Stimulated activated CD4-positive, alpha-beta T cell treated with anti-CD3 and anti-CD28 coated beads, TNF-alpha, amount 100 ng/mL, for 24 hours (primary cell): ENCODE measurements around the gene MLST8.
"Not testable (repeated sequence)": the region's sequence is repeated elsewhere in the genome, so short reads cannot be mapped to it uniquely, and the experiment has no call there.

Experiments used
- DNase-seq, 3 experiments: peaks; one replicate each; pipeline ENCODE4 v3.0.0-alpha.2; 2020; ENCODE audit warnings: low read depth in 3 of 3

Gene MLST8

DNA sequence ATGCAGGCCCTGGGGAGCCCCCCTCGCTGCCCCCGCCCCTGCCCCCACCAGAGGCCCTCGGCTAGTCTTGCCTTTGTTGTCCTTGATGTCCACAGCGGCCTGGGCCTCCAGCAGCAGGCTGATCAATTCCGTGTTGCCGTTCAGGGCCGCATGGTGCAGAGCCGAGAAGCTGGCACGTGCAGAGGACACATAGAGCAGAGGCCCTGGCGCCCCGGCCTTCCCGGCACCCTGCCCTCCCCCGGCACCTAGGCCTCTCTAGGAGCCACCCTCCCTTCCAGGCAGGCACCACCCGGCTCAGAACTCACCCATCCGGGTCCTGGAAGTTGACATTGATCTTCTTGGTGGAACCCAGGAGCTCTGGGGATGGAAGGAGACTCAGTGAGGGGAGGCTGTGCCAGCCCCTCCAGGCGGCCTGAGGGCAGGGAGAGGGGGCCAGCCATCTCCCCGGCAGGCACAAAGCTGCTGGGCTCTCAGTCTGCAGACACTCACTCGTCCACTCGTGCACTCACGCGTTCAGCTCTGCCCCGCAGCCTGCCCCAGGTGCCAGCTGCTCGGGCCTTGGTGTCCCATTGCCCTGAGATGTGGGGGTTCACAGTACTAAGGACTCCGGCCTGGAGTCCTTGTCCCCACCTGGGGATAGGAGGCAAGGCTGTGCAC lies 15.1 kb upstream of the MLST8 start:
- no peak for DNase-seq

DNA sequence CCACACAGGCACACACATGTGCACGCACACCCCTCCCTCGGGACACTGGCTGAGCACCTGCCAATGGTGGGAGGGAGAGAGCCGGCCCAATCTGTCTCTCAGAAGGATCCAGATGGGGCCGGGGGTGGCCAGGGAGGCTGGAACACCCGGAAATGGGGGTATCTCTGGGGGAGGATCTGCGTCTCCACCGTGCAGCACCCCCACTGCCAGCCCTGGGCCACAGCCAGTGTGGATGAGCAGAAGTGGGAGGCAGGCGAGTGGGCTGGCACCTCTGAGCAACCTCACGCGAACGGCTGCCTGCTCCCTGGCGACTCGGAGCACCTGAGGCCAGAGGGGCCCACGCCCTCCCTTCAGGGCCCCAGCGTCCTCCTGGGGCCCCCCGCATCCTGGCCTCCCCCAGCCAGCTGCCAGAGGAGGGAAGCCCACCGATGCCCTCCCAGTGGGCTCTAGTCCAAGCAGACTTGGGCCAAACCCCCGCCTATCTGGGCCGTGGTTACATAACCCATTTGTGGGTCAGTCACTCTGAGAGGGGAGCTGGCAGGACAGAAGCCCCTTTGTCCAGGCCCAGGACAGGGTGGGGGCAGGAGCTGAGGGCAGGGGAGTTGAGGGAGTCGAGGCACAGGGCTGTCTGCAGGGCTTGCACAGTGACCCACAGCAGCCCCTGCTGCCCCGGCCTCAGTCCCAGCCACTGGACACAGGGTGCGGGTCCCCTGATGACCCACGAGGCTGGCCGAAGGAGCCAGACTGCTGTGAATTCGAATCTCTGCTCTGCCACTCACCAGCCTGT lies 14.4 kb upstream of the MLST8 start:
- no peak for DNase-seq

DNA sequence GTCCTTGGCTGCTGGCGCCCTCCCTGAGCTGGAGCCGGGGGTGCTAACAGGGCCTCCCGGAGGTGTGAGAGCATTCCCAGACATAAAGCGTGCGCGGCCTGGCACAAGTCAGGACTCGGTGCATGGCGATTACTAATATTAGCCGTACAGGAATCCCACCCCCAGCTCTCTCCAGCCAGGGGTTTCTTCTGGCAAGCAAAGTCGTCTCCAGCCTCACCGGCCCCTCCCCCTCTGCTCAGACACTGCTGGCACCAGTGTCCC lies 13.9 kb upstream of the MLST8 start:
- no peak for DNase-seq

DNA sequence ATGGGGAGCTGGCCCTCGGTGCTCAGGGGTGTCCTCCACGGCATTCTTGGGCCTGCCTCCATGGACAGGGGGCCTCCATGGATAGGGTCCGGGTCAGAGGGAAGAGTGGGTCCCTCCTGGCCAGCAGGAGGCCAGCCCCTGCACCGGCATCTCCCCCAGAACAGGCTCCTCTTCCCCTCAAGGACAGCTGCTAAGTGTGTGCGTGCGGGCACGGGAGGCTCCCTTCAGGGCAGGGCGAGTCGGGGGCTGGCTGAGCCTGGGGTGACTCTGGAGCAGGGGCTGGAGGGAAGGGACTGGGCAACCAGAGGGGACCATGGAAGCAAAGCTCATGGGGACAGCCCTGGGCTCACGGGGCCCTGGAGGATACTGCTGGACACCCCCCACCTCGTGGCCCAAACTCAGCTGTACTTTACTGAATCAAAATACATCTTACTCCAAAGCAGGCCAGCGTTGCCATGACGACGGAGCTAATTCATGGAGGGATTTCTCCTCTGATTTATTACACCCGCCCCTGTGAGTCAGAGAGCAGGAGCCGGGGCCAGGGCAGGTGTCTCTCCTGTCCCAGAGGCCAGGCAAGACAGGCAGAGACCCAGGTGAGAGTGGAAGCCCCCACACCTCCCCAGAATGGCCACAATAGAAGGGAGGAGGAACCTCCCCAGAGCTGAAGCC lies 11.0 kb upstream of the MLST8 start:
- DNase-seq: no peak

DNA sequence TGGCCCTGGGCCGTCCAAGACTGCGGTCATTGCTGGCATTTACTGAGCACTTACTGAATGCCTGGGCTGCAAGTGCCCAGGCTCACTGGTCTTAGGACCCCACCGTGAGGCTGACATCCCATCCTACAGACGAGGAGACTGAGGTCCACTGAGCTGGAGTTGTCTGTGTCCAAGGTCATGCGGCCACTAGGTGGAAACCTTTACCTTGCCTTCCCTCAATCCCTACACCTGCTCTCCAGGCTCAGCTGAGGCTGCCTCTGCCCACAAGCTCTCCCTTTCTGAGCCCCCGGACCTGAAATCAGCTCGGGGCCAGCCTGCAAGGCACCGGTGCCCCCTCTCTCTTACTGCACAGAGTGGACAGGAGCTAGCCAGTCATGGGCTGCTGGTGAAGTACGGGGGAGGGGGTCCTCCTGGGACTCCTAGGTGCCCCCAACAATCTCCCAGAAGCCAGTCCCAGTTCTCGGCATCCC lies 10.4 kb upstream of the MLST8 start:
- DNase-seq: no peak

DNA sequence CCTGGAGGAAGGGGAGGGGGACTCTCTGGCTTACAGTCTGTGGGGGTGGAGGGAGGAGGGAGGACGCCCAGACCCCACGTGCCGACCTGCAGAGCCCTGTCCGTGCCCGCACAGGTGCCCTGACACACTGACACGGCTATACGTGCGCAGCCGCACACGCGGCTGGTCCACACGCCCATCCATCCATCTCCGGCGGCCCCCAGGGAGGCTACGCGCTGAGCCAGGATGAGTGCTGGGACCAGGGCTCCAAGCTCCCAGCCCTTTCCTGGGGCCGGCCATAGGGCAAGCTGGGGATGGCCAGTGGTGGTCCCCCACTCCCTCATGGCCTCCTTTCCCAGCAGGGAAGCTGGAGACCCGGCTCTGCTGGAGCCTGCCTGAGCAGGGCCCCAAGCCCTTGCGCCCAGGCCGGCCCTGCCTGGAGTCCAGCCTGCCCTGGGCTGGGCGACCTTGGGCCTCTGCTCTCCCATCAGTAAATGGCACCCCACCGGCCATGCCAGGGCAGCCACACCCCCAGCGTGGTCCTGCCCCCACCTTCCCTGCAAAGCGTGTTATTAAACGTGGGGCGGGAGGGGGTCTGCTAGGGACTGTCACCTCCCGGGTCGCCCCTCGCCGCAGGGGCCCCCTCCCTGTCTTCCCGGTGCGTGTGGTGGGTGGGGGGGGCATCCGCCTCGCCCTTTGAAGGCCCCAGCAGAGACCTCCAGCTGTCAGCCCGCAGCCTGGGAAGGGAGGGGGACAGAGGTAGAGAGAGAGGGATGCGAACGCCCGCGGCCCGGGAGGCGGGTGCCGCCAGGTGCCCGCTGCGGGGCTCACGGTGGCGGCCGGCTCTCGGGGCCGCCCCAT lies 9.7 kb upstream of the MLST8 start:
- DNase-seq: no peak

DNA sequence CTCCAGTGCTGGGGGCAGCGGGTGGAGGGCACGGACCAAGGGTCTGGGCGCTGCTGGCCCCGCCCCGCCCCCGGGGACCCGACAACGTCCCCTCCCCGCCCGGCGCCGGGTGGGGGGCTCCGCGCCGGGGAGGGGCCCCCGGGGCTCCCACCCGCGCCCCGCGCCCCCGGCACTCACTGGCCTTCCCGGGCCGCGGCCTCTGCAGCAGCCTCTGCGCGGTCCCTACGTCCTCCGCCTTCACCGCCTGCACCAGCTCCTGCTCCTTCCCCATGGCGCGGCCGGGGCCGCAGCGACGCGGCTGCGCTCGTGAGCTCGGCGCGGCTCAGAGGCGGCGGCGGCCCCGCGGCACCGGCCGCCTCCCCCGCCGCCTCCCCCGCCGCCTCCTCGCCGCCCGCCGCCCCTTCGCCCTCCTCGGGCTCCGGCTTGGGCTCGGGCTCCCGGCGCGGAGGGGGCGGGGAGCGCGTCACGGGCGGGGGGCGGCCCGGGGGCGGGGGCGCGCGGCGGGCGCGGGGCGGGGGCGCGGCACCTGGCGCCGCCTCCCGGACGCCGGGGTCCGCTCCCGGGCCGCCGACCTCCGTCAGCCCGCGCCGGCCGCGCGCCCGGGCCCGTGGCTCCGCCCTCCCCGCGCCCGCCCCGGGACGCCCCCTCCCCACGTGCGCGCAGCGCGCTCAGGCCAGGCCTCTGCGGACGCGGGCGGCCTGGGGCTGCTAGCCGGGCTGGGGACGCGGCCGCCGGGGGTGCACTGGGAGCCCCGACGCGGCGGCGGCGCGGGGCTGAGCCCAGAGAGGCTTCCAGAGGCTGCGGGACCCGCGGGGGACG lies 8.9 kb upstream of the MLST8 start, which contains the start of gene CASKIN1:
Gene CASKIN1 (minus strand): TSS at position 444 of the 819 bp plus-strand sequence. CDS start 173 bp downstream, at position 271.
- DNase-seq: no peak

DNA sequence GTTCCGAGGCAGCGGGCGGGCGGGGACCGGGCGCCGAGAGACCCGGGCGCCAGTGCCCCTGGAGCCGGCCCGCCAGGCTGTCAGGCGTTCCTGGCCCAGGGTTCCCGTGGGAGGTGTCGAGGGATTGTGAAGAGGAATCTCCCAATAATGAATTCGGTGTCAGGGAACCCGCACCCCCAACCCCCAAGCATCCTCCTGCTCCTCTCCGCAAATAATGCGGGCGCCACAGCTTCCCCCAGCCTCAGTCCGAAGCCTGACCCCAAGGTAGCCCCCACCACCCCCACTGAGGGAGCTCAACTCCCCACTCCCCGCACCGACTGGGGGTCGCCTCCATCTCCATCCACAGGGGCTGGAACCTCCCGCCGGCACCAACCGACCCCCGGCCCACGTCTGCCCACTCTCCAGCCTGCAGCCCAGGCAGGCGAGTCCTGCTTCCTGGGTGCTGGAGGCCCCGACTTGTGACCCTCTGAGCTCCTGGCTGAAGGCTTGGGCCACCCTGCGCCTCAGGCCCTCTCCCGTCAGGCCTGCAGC lies 8.2 kb upstream of the MLST8 start:
- DNase-seq: no peak

DNA sequence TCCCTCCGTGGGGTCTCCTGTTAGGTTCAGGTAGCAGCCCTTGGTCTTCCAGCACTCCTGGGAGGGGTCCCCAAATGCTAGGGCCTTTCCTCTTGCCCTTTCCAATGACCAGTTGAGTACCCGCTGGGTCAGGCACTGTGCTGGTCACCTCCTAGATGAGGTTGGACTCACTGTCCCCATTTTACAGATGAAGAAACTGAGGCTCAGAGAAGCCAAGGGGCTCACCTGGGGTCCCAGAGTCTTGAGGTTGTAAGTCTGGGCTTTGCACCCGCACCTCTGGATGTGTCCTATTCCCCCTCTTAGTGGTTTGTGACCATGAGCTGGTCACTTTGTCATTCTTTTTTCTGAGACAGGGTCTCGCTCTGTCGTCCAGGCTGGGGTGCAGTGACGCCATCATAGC lies 7.5 kb upstream of the MLST8 start:
- no peak for DNase-seq

DNA sequence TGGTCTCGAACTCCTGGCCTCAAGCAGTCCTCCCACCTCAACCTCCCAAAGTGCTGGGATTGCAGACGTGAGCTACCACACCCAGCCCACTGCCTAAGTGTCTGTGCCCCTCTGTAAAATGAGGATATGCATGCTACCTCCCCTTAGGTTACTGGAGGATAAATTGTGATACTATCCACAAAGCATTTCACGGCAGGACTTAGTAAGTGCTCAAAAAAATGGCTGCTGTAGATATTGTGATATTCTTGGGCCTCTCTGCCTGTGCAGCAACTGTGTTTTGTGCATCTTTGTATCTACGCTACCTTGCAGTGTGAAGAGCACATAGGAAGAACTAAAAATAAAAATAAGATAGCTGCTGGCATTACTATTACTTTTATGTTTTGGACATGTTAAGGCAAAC lies 7.0 kb upstream of the MLST8 start:
- no peak for DNase-seq

DNA sequence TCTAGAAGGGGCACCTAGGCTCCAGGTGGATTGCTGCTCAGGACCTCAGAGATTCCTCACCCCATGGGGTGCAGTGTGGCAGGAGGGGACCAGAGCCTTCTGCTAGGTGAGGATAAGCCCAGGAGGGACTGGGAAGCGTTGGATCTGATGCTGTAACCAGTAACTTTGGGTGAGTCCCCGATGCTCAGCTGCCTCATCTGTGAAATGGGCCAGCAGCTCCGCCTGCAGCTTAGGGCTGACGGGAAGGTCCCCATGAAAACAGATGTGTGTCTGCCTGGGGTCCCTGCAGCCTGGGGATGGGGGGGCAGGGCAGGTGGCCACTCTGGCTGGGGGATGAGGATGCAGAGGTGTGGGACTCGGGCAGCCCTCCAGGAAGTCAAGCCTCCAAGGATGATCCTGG lies 6.2 kb upstream of the MLST8 start:
- no peak for DNase-seq

DNA sequence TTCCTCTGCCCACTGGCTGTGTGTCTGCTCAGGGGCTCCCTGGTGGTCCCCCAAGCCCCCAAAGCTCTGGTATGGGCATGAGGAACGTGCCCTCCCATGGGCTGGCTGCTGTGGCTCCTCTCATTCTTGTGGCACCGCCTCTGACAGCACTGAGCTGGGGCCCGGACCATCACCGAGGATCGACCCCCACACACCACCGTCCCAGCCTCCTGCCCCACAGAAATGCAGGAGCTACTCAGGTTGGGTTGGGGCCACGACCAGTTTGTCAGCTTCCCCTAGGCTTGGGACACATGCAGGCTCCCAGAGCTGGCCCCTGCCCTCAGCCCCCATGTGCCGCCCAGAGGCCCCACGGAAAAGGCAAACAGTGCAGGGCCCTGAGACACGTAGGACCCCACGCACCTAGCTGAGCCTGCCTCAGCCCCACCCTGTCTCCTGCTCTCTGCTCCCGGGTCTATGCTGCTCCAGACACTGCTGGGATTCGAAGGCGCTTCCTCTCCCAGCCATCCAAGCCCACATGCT lies 5.6 kb upstream of the MLST8 start:
- no peak for DNase-seq

DNA sequence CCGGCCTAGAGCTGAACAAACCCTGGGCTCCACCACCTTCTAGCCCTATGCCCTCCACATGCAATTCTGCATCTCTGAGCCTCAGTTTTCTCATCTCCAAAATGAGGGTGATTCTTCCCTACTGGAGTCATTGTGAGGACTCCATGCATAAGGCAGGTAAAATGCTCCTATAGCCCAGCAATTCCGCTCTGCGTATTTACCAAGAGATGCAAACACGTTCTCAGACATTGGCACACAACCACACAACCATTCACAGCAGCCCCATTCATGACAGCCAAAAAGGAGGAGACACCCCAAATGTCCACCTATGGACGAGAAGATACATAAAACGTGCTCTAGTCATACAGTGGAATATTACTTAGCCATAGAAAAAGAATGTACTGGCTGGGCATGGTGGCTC lies 4.9 kb upstream of the MLST8 start:
- no peak for DNase-seq

DNA sequence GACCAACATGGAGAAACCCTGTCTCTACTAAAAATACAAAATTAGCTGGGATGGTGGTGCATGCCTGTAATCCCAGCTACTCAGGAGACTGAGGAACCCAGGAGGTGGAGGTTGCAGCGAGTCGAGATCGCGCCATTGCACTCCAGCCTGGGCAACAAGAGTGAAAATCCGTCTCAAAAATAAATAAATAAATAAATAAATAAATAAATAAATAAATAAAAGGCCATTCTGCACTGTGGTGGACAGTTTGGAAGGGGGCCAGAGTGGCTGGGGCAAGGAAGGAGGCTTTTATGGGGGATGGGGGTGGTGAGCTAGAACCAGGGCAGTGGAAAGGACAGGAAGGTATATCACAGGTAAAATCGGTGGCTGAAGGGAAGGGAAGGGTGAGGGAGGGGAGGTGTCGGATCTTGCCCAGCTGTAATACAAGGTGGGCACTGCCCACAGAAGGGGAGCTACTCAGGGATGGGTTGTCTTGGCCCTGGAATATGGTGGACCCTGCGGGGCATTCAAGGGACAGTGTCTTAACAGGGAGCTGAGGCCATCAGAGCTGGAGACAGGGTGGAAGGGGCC lies 2.0 kb upstream of the MLST8 start:
- not testable (repeated sequence) for DNase-seq

DNA sequence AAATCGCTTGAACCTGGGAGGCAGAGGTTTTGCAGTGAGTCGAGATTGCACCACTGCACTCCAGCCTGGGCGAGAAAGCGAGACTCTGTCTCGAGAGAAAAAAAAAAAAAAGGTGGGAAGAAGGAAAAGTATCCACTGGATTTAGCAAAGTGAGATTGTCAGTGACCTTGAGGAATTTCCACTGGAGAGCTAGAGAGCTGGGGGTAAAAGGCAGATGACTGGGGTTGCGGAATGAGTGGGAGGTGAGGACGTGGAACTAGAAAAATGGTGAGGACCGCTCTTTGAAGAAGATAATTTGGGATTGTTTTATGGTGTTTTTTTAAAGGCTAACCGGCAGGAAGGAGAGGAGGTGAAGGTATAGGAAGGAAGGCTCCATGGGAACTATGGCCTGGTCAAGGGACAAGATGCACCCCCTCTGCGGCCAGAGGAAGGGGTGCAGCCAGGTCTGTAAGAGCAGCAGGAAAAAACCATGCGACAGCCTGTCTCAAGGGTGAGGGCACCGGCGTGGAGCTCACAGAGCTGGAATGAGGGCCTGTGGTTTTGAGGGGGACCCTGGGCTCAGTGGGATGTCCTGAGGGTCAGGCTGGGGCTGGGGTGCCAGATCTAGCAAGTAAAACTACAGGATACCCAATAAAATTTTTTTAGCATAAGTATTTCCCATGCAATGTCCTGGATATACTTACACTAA lies 694 bp upstream of the MLST8 start:
- DNase-seq: no peak

DNA sequence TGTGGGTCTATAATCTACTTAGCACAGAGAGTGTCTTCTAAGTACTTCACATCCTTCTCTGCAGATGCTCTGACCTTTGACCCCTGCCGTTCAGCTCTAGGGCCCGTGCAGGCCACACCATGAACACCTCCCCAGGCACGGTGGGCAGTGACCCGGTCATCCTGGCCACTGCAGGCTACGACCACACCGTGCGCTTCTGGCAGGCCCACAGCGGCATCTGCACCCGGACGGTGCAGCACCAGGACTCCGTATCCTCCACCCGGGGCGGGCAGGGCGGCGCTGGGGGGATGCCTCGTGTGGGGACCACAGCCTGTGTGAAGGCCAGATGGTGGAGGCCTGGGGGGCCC lies 686 bp downstream of the MLST8 start:
- no peak for DNase-seq

DNA sequence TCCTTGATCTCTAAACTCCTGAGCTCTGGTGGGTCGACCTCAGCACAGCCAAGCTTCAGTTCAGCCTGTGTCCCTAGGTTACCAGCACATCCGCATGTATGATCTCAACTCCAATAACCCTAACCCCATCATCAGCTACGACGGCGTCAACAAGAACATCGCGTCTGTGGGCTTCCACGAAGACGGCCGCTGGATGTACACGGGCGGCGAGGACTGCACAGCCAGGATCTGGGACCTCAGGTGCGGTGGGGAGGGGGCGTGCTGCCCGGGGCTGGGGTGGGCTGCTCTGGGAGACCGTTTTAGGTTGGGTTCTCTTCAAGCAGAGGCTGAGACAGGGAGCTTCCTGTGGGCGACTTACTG lies 1.1 kb downstream of the MLST8 start:
- DNase-seq: no peak

DNA sequence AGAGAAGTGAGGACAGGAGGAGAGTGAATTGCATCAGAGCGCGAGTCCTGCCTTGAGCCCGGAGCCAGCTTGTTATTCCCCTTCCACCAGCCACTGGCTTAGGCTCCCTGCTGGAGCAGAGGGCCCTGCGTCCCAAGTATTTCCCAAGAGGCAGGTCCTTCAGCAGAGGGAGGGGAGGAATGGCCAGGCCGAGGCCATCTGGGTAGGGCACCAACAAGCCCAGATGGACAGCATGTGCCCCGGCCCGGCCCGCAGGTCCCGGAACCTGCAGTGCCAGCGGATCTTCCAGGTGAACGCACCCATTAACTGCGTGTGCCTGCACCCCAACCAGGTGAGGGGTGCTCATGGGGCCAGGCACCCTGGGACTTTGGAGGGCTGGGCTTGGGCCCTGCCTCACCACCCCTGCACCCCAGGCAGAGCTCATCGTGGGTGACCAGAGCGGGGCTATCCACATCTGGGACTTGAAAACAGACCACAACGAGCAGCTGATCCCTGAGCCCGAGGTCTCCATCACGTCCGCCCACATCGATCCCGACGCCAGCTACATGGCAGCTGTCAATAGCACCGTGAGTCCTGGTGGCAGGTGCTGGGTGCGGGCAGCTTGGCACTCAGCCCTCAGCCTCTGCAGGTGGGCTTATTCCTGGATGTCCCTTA lies 1.7 kb downstream of the MLST8 start:
- no peak for DNase-seq

DNA sequence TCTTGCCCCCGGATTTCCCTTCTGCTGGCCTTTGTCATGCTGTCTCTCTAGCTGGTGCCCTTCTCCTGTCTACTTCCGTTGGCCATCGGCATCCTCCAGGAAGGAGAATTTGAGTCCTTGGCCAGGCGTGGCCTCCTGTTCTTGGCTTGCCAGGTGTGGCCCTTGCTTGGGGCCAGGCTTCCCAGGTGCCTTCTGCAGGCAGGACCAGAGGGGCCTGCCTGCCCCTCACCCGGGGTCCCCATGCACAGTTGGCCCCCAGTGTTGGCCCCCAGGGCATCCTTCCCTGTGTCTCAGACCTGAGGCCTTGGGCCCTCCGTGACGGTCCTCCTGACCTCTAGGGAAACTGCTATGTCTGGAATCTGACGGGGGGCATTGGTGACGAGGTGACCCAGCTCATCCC lies 2.6 kb downstream of the MLST8 start:
- no peak for DNase-seq

DNA sequence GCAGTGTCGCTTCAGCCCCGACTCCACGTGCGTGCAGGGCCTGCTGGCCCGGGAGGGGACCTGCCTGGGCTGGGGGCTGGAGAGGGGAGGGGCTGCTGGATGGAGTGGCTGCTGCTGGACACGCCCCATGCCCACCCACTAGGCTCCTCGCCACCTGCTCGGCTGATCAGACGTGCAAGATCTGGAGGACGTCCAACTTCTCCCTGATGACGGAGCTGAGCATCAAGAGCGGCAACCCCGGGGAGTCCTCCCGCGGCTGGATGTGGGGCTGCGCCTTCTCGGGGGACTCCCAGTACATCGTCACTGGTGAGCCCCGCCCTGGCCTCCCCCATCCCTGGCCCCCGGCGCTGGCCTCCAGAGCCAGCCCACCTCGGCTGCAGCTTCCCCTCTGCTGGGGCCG lies 3.1 kb downstream of the MLST8 start:
- no peak for DNase-seq
